Effector memory CD8-positive, alpha-beta T cell (primary cell): ENCODE data around the gene KRTAP9-7.
"Not testable (repeated sequence)": the region's sequence is repeated elsewhere in the genome, so short reads cannot be mapped to it uniquely, and the experiment has no call there.

ENCODE experiments used
- ATAC-seq: fragments of 150-1000 bp; cut with Tn5 transposase; replicated peaks from 2 replicates; pipeline ENCODE4 v1.10.0; 2021; ENCODE audit warnings: mild to moderate bottlenecking, moderate library complexity
- DNase-seq, 3 experiments: peaks; one replicate each; pipeline ENCODE4 v3.0.0; 2021
- H3K27ac Mint-ChIP-seq, 2 donors: one replicate each; pipeline ENCODE4 v1.8.0; 2022; ENCODE audit warnings: mild to moderate bottlenecking in 2 of 2, mixed read lengths in 2 of 2, moderate library complexity in 2 of 2
- H3K27me3 Mint-ChIP-seq, 2 donors: one replicate each; pipeline ENCODE4 v1.8.0; 2022; ENCODE audit warnings: mixed read lengths in 2 of 2
- H3K36me3 Mint-ChIP-seq: one replicate; pipeline ENCODE4 v1.8.0; 2022; ENCODE audit warnings: mild to moderate bottlenecking, moderate library complexity, mixed read lengths; ENCODE audit not compliant: insufficient read depth
- H3K4me1 Mint-ChIP-seq, 2 donors: one replicate each; pipeline ENCODE4 v1.8.0; 2022; ENCODE audit warnings: low read depth in 2 of 2, mixed read lengths in 2 of 2
- H3K4me3 Mint-ChIP-seq, 2 donors: one replicate each; pipeline ENCODE4 v1.8.0; 2022; ENCODE audit warnings: mild to moderate bottlenecking in 2 of 2, mixed read lengths in 2 of 2, moderate library complexity in 2 of 2
- H3K9me3 Mint-ChIP-seq, 2 donors: one replicate each; pipeline ENCODE4 v1.8.0; 2022; ENCODE audit warnings: mixed read lengths in 2 of 2
- total RNA-seq, 9 experiments: gene quantifications; one replicate each; lab custom pipeline; 2026; lab: John Stamatoyannopoulos, UW

Gene KRTAP9-7
- 0 reads per million in 9 experiments for total RNA-seq

GRCh38 chr17:41275648-41276190 is at the start of gene KRTAP9-7:
TSS of gene KRTAP9-7 (plus strand) at chr17:41275698. CDS start at chr17:41275698, 0 bp downstream.
- ATAC-seq, H3K4me3 Mint-ChIP-seq, H3K36me3 Mint-ChIP-seq, H3K27ac Mint-ChIP-seq, DNase-seq, H3K4me1 Mint-ChIP-seq, H3K9me3 Mint-ChIP-seq: not testable (repeated sequence)
- peaks cover 18 to 43% of the 10 kb centered on the region in 2 donors for H3K27me3 Mint-ChIP-seq

GRCh38 chr17:41226051-41226450 is 49.4 kb upstream of the KRTAP9-7 start:
- Mint-ChIP-seq H3K27me3 (peaks cover 14 to 15% of the 10 kb centered on the region in 2 donors), H3K27ac (no peak overlapping the region), H3K4me3 (no peak overlapping the region), H3K9me3 (no peaks in the 10 kb centered on the region), H3K4me1 (no peaks in the 10 kb centered on the region), H3K36me3 (no peaks in the 10 kb centered on the region)
- no peak for ATAC-seq
- no peak for DNase-seq

GRCh38 chr17:41226598-41227095 is 48.9 kb upstream of the KRTAP9-7 start, which contains the start of gene KRTAP9-2:
TSS of gene KRTAP9-2 (plus strand) at chr17:41226648. CDS start at chr17:41226655, 7 bp downstream.
- H3K27me3 Mint-ChIP-seq = peaks cover 14 to 15% of the 10 kb centered on the region in 2 donors
- not testable (repeated sequence) for H3K4me1 Mint-ChIP-seq, H3K36me3 Mint-ChIP-seq, ATAC-seq, H3K4me3 Mint-ChIP-seq, H3K9me3 Mint-ChIP-seq, H3K27ac Mint-ChIP-seq, DNase-seq

- ATAC-seq = no peak
- no peak overlapping the region for H3K4me3 Mint-ChIP-seq
- DNase-seq = no peak
- no peaks in the 10 kb centered on the region for H3K4me1 Mint-ChIP-seq
- no peak overlapping the region for H3K27ac Mint-ChIP-seq
- H3K27me3 Mint-ChIP-seq = peaks cover 31 to 36% of the 10 kb centered on the region in 2 donors
- no peaks in the 10 kb centered on the region for H3K36me3 Mint-ChIP-seq
- no peaks in the 10 kb centered on the region for H3K9me3 Mint-ChIP-seq
Observed at GRCh38 chr17:41230094-41230493, 45.4 kb upstream of the KRTAP9-7 start.

- Mint-ChIP-seq H3K4me1 (no peaks in the 10 kb centered on the region), H3K9me3 (no peaks in the 10 kb centered on the region), H3K4me3 (no peak overlapping the region), H3K27me3 (peaks cover 45 to 46% of the 10 kb centered on the region in 2 donors), H3K36me3 (no peaks in the 10 kb centered on the region), H3K27ac (no peak overlapping the region)
- DNase-seq = no peak
- ATAC-seq = no peak
Observed at GRCh38 chr17:41231731-41232130, 43.8 kb upstream of the KRTAP9-7 start.

GRCh38 chr17:41232399-41233105 is 42.9 kb upstream of the KRTAP9-7 start, which contains the start of gene KRTAP9-3:
TSS of gene KRTAP9-3 (plus strand) at chr17:41232449. CDS start at chr17:41232502, 53 bp downstream.
- peaks cover 49 to 51% of the 10 kb centered on the region in 2 donors for H3K27me3 Mint-ChIP-seq
- ATAC-seq, DNase-seq, H3K4me1 Mint-ChIP-seq, H3K9me3 Mint-ChIP-seq, H3K36me3 Mint-ChIP-seq, H3K27ac Mint-ChIP-seq, H3K4me3 Mint-ChIP-seq: not testable (repeated sequence)

- H3K4me1 Mint-ChIP-seq, DNase-seq, H3K9me3 Mint-ChIP-seq, H3K4me3 Mint-ChIP-seq, H3K36me3 Mint-ChIP-seq, H3K27ac Mint-ChIP-seq, ATAC-seq: not testable (repeated sequence)
- peaks cover 51 to 77% of the 10 kb centered on the region in 2 donors for H3K27me3 Mint-ChIP-seq
Observed at GRCh38 chr17:41237116-41237515, 38.4 kb upstream of the KRTAP9-7 start.

GRCh38 chr17:41237949-41238437 is 37.5 kb upstream of the KRTAP9-7 start, which contains the start of gene KRTAP9-8:
TSS of gene KRTAP9-8 (plus strand) at chr17:41237999. CDS start at chr17:41238052, 53 bp downstream.
- not testable (repeated sequence) for H3K4me1 Mint-ChIP-seq, DNase-seq, H3K9me3 Mint-ChIP-seq, H3K4me3 Mint-ChIP-seq, ATAC-seq, H3K27ac Mint-ChIP-seq, H3K36me3 Mint-ChIP-seq
- peaks cover 56 to 79% of the 10 kb centered on the region in 2 donors for H3K27me3 Mint-ChIP-seq

GRCh38 chr17:41246995-41247787 is 28.3 kb upstream of the KRTAP9-7 start:
- H3K27me3 Mint-ChIP-seq = peaks cover 17 to 31% of the 10 kb centered on the region in 2 donors
- not testable (repeated sequence) for DNase-seq, H3K4me3 Mint-ChIP-seq, H3K4me1 Mint-ChIP-seq, ATAC-seq, H3K36me3 Mint-ChIP-seq, H3K9me3 Mint-ChIP-seq
- peak overlapping the region in 1 of 2 donors; percentile 82 for H3K27ac Mint-ChIP-seq

GRCh38 chr17:41249637-41250240 is 25.8 kb upstream of the KRTAP9-7 start, which contains the start of gene KRTAP9-4:
TSS of gene KRTAP9-4 (plus strand) at chr17:41249687. CDS start at chr17:41249721, 34 bp downstream.
- H3K36me3 Mint-ChIP-seq, DNase-seq, H3K9me3 Mint-ChIP-seq, H3K4me1 Mint-ChIP-seq, ATAC-seq, H3K4me3 Mint-ChIP-seq: not testable (repeated sequence)
- Mint-ChIP-seq H3K27me3 (peaks cover 18 to 24% of the 10 kb centered on the region in 2 donors), H3K27ac (peak within 1 kb of the TSS in 1 of 2 donors; percentile 5)

- no peak for ATAC-seq
Observed at GRCh38 chr17:41251261-41251660, 24.2 kb upstream of the KRTAP9-7 start.

GRCh38 chr17:41254861-41255260 is 20.6 kb upstream of the KRTAP9-7 start:
- Mint-ChIP-seq H3K27ac (no peak overlapping the region), H3K36me3 (no peaks in the 10 kb centered on the region), H3K4me1 (peaks cover 0 to under 1% of the 10 kb centered on the region in 2 donors), H3K27me3 (peaks cover 59 to 62% of the 10 kb centered on the region in 2 donors), H3K4me3 (no peak overlapping the region), H3K9me3 (no peaks in the 10 kb centered on the region)
- ATAC-seq (no peak), DNase-seq (no peak)

More at GRCh38 chr17:41251261-41251660, 24.2 kb upstream of the KRTAP9-7 start:
- no peak overlapping the region for H3K27ac Mint-ChIP-seq
- H3K36me3 Mint-ChIP-seq = no peaks in the 10 kb centered on the region
- DNase-seq = no peak
- H3K4me1 Mint-ChIP-seq = peaks cover 0 to 2% of the 10 kb centered on the region in 2 donors
- H3K9me3 Mint-ChIP-seq = no peaks in the 10 kb centered on the region
- H3K4me3 Mint-ChIP-seq = no peak overlapping the region
- peaks cover 28 to 32% of the 10 kb centered on the region in 2 donors for H3K27me3 Mint-ChIP-seq
